Activated CD4-positive, alpha-beta T cell treated with anti-CD3 and anti-CD28 coated beads, Interleukin-2, amount 50 U/mL, for 1 hour (primary cell): Measurements from ENCODE around the gene BLOC1S4.
"Not testable (repeated sequence)": the region's sequence is repeated elsewhere in the genome, so short reads cannot be mapped to it uniquely, and the experiment has no call there.

Source experiments
- DNase-seq: peaks from one replicate; pipeline ENCODE4 v3.0.0-alpha.2; 2020

The BLOC1S4 gene

GRCh38 chr4:6746721-6747293 is 30.8 kb downstream of the BLOC1S4 start:
- no peak for DNase-seq

- no peak for DNase-seq
These were observed 31.5 kb downstream of the BLOC1S4 start for GRCh38 chr4:6747294-6748051.

GRCh38 chr4:6748286-6748685 is 32.3 kb downstream of the BLOC1S4 start:
- no peak for DNase-seq

- no peak for DNase-seq
These were observed 33.6 kb downstream of the BLOC1S4 start for GRCh38 chr4:6749340-6750171.

- no peak for DNase-seq
These were observed 34.6 kb downstream of the BLOC1S4 start for GRCh38 chr4:6750286-6751221.

GRCh38 chr4:6751611-6752485 is 35.9 kb downstream of the BLOC1S4 start:
- no peak for DNase-seq

GRCh38 chr4:6752486-6752829 is 36.5 kb downstream of the BLOC1S4 start:
- no peak for DNase-seq

- DNase-seq, result no peak
These were observed 37.2 kb downstream of the BLOC1S4 start for GRCh38 chr4:6753103-6753560.

GRCh38 chr4:6753891-6754290 is 37.9 kb downstream of the BLOC1S4 start:
- no peak for DNase-seq

- DNase-seq, result no peak
These were observed 38.6 kb downstream of the BLOC1S4 start for GRCh38 chr4:6754481-6755087.

GRCh38 chr4:6755088-6755753 is 39.2 kb downstream of the BLOC1S4 start:
- DNase-seq, result no peak

- not testable (repeated sequence) for DNase-seq
These were observed 40.4 kb downstream of the BLOC1S4 start for GRCh38 chr4:6756345-6756744.

- DNase-seq, result no peak
These were observed 42.8 kb downstream of the BLOC1S4 start for GRCh38 chr4:6758728-6759127.

GRCh38 chr4:6760865-6761264 is 44.9 kb downstream of the BLOC1S4 start:
- DNase-seq, result no peak

- no peak for DNase-seq
These were observed 46.0 kb downstream of the BLOC1S4 start for GRCh38 chr4:6761649-6762615.

- DNase-seq, result no peak
These were observed 47.4 kb downstream of the BLOC1S4 start for GRCh38 chr4:6763330-6763851.

- DNase-seq, result no peak
These were observed 49.1 kb downstream of the BLOC1S4 start for GRCh38 chr4:6764976-6765620.

- no peak for DNase-seq
These were observed 49.7 kb downstream of the BLOC1S4 start for GRCh38 chr4:6765703-6766102.
